Brain microvascular endothelial cell (primary cell): ENCODE measurements around the gene DUSP8.

Experiments used
- DNase-seq: peaks from one replicate; pipeline ENCODE4 v3.0.0-alpha.2; 2020
- H3K27ac ChIP-seq: fragments of 250-450 bp; sonication (Bioruptor Pico); 2 replicates; pipeline ENCODE4 v1.5.1; 2020; ENCODE audit warnings: mild to moderate bottlenecking, moderate library complexity
- H3K27me3 ChIP-seq: fragments of 250-450 bp; sonication (Bioruptor Pico); replicated peaks from 2 replicates; pipeline ENCODE4 v1.5.1; 2020; ENCODE audit warnings: mild to moderate bottlenecking
- H3K36me3 ChIP-seq: fragments of 250-450 bp; sonication (Bioruptor Pico); replicated peaks from 2 replicates; pipeline ENCODE4 v1.5.1; 2020; ENCODE audit warnings: mild to moderate bottlenecking
- H3K4me3 ChIP-seq: 2 replicates; pipeline ENCODE4 v1.5.1; 2011; ENCODE audit warnings: low read depth, mild to moderate bottlenecking, control low read depth, low read length, moderate library complexity
- in situ Hi-C: cut with HindIII; loops from 2 replicates; pipeline ENCODE4 v1.10.0; 2017; ENCODE audit warnings: low sequenced_read_pairs, low pct_ligation_motif_present
- TF ChIP-seq, protein P1 (sequence below): IDR thresholded peaks from 2 replicates; pipeline ENCODE4 v1.5.1; 2011; ENCODE audit warnings: low read depth, mild to moderate bottlenecking, moderate library complexity, low read length, control low read depth, inconsistent platforms; ENCODE audit errors: missing control alignments

DUSP8 gene

DNA sequence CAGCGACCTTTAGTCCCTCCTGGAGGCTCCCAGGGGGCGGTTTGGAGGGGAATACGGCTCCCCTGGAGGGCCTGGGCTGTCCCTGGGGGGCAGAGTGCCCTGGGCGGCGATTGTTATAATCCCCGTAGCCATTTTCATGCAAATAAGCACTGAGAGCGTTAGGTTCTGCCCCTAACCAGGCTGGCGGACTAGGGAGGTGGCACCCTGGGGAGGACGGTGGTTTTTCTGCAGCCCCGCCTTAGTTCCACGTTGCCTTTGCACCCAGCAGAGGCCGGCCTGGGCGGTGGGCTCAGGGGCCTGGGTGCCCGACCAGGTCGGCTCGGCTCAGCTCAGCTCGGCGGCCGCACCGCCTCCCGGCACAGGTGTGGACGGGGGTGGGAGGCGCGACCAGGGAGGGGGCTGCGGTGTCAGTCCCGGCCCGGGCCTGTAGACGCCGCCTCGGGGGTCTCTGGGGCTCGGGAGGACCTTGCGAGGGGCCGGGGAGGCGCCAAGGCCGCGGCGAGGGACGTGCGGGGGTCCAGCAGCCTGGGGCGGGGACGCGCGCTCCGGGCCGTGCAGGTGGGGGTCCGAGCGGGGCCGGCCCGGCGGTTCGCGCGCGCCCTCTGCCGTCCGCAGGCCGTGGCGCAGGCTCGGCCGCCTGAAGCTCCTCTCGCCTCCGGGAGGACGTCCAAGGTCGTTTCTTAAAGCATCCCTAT lies 2.3 kb upstream of the DUSP8 start:
- DNase-seq: no peak
- H3K36me3 ChIP-seq: no peaks in the 10 kb centered on the region
- no peak overlapping the region for H3K27ac ChIP-seq
- no peak overlapping the region for H3K4me3 ChIP-seq
- in situ Hi-C loops: no loop called here
- peaks cover 14% of the 10 kb centered on the region for H3K27me3 ChIP-seq
- TF ChIP-seq, protein P1, sequence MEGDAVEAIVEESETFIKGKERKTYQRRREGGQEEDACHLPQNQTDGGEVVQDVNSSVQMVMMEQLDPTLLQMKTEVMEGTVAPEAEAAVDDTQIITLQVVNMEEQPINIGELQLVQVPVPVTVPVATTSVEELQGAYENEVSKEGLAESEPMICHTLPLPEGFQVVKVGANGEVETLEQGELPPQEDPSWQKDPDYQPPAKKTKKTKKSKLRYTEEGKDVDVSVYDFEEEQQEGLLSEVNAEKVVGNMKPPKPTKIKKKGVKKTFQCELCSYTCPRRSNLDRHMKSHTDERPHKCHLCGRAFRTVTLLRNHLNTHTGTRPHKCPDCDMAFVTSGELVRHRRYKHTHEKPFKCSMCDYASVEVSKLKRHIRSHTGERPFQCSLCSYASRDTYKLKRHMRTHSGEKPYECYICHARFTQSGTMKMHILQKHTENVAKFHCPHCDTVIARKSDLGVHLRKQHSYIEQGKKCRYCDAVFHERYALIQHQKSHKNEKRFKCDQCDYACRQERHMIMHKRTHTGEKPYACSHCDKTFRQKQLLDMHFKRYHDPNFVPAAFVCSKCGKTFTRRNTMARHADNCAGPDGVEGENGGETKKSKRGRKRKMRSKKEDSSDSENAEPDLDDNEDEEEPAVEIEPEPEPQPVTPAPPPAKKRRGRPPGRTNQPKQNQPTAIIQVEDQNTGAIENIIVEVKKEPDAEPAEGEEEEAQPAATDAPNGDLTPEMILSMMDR: peak; percentile 69

DNA sequence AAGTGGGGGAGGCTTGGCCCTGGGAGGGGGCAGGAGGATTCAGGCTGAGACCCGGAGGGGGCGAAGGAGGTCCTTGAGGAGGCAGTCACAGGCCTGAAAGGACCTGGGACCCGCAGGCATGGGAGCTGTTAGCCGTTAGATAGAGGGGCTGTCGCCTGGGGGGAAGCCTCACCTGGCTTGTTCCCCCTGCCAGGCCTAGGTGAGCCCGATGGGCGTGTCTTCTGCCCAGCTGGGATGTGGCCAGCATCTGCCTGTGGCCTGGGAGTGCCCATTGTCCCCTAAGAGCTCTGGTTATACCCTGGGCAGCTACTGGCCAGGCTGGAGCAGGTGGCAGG lies 1.8 kb upstream of the DUSP8 start:
- peaks cover 14% of the 10 kb centered on the region for H3K27me3 ChIP-seq
- H3K36me3 ChIP-seq: no peaks in the 10 kb centered on the region
- DNase-seq: no peak
- in situ Hi-C loops: no loop called here
- no peak overlapping the region for H3K4me3 ChIP-seq
- TF ChIP-seq, protein P1: no peak
- H3K27ac ChIP-seq: no peak overlapping the region

DNA sequence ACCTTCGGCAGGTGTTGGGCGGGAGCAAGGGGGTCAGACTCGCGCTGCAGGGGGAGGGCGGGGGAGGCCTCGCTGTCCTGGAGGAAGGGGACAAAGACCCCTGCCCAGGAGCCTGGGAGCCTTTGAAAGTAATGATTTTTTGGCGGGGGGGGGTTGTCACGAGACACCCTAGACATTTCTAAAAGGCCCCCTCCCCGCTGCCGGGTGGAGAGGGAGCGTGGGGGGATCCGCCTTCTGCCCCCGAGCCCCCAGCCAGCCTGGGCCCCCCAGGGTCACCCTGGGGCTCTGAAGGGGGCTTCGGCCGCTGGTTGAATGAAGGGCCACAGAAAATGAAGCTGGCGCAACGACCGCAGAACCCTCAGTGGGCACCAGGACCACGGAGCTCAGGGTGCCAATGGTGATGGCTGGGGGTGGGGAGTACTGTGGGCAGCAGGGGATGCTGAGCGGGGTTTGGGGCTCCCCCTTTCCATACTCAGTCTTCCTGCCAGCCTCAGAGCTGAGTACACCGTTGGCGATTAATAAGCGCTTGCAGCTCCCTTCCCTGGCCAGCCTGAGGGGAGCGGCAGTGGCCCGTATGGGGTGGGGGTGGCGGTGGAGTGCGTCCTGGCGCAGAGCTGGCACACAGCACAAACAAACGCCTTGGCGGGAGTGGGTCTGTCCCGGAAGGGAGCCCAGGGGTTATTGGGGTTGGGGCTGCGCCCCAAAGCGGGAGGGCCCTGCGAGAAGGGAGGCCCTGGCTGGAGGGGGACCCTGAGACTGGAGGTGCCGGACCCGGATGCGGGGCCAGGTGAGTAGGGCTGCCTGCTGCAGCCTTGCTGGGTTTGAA lies 1.2 kb upstream of the DUSP8 start:
- TF ChIP-seq, protein P1: no peak
- in situ Hi-C loops: no loop called here
- DNase-seq: no peak
- no peaks in the 10 kb centered on the region for H3K36me3 ChIP-seq
- H3K4me3 ChIP-seq: no peak overlapping the region
- no peak overlapping the region for H3K27ac ChIP-seq
- H3K27me3 ChIP-seq: peaks cover 14% of the 10 kb centered on the region

DNA sequence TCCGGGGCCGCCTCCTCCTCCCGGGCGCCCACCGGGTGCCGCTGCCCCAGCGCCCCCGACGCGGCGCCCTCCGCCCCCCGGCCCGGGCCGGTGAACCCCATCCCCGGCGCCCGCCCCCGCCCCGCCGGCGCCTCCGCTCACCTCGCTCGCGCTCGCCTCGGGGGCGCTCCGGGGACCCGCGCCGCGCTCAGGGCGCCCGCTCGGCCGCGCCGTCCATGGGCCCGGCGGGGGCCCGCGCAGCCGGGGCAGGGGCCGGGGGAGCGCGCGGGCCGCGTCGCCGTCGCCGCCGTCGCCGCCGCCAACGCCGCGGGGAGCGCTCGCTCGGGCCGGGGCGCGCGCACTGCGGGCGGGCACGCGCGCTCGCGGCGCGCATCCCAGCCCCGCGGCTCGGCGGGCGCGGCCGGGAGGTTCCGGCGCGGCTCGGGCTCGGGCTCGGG lies 293 bp downstream of the DUSP8 start:
- TF ChIP-seq, protein P1: no peak
- Histone ChIP-seq H3K4me3 (peak overlapping the region; percentile 56), H3K27me3 (peaks cover 14% of the 10 kb centered on the region), H3K27ac (no peak overlapping the region), H3K36me3 (no peaks in the 10 kb centered on the region)
- in situ Hi-C loops: no loop called here
- no peak for DNase-seq

DNA sequence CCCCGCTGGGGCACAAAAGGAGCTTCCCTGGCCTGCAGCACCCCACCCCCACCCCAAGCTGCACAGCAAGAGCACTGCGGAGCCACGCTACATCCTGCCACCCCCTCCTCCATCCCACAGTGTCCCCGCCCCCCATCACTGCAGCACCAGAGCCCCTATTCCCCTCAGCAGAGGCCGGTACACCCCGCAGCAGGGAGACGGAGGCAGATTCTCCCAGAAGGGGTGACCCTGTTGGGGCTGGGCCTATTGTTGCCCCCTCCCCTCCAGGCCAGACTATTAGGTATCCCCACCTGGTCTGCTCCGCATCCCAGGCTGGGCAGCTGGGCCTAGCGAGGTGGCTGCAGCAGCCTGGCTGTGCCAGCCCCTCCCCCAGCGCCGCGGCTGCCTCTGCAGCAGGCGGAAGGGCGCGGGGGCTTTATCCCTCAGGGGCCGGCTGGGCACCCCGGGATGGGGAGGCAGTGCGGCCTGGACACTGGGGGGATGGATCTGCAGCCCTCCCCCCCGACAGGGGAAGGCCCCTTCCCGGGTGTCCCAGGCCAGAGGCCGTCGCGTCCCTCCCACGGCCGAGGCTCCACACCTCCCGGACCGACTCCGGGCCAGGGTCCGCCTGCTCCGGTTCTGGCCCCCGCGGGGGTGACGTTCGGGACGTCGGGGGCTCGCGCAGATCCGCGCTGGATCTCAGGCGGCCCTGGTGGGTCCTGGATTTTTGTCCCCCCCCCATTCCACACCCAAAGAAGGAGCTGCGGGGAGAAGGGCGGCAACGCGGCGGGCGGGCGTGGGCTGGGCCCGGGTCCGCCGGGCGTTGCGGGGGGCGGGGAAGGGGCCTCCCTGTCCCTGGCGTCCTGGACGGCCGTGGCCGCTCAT lies 943 bp downstream of the DUSP8 start:
- in situ Hi-C loops: no loop called here
- no peaks in the 10 kb centered on the region for H3K36me3 ChIP-seq
- H3K27ac ChIP-seq: no peak overlapping the region
- peak overlapping the region; percentile 56 for H3K4me3 ChIP-seq
- TF ChIP-seq, protein P1: no peak
- H3K27me3 ChIP-seq: peaks cover 14% of the 10 kb centered on the region
- no peak for DNase-seq
